Lower lobe of right lung (tissue), 2 donors: ENCODE measurements around the gene ALX3. TPM values are rescaled to one million over a fixed set of nuclear protein-coding genes. Genes with fewer than 3 reads are reported as not detected.

Source experiments
- ATAC-seq, 2 donors: fragments of 200-7000 bp; cut with Tn5 transposase; one replicate each; pipeline ENCODE4 v1.9.1; 2020 to 2022; ENCODE audit warnings: mild to moderate bottlenecking in 2 of 2, moderate library complexity in 2 of 2
- DNase-seq: peaks from one replicate; pipeline ENCODE4 v3.0.0-alpha.2; 2020
- H3K27ac ChIP-seq: fragments of 200-600 bp; one replicate; pipeline ENCODE4 v1.8.0; 2022
- H3K27me3 ChIP-seq: fragments of 200-600 bp; one replicate; pipeline ENCODE4 v1.8.0; 2022; ENCODE audit warnings: low read depth
- H3K36me3 ChIP-seq: fragments of 200-600 bp; one replicate; pipeline ENCODE4 v1.8.0; 2022; ENCODE audit warnings: mild to moderate bottlenecking
- H3K4me1 ChIP-seq: fragments of 200-600 bp; one replicate; pipeline ENCODE4 v1.8.0; 2022
- H3K4me3 ChIP-seq: fragments of 200-600 bp; one replicate; pipeline ENCODE4 v1.8.0; 2022; ENCODE audit warnings: mild to moderate bottlenecking
- H3K9me3 ChIP-seq: fragments of 200-600 bp; one replicate; pipeline ENCODE4 v1.8.0; 2022
- CTCF ChIP-seq: fragments of 200-600 bp; IDR thresholded peaks from one replicate; pipeline ENCODE4 v1.8.0; 2022; ENCODE audit warnings: antibody characterized with exemption, mild to moderate bottlenecking
- intact Hi-C: fragments of 100-400 bp; cut with DNase I; formaldehyde crosslinking; loops from one replicate; pipeline ENCODE4 v1.11.0; 2022
- total RNA-seq: library from RNA; stranded (reverse); fragmentation: NEBNext Ultra II Directional; extraction: Animal tissue kit (Norgen Biotek cat#: 25700); gene quantifications from one replicate; pipeline ENCODE4 v1.2.1, GENCODE V29; 2021
- donor health status: DM: no; HTN: yes; CAD: no; lungs with severe emphysema.

ALX3 gene
- total RNA-seq, 1 donor from 2014 or later: not detected

GRCh38 chr1:110051262-110051648 lies 19.2 kb downstream of the ALX3 start:
- H3K36me3 ChIP-seq: peaks cover 100% of the 10 kb centered on the region
- TF ChIP-seq CTCF: no peak
- no peaks in the 10 kb centered on the region for H3K27me3 ChIP-seq
- no peaks in the 10 kb centered on the region for H3K9me3 ChIP-seq
- no peak overlapping the region for H3K4me3 ChIP-seq
- ATAC-seq (no peak), DNase-seq (no peak)
- peak overlapping the region; percentile 46 for H3K27ac ChIP-seq
- intact Hi-C loops: no loop called here
- peaks cover 12% of the 10 kb centered on the region for H3K4me1 ChIP-seq

GRCh38 chr1:110050602-110051261 lies 19.7 kb downstream of the ALX3 start:
- Histone ChIP-seq H3K27ac (peak overlapping the region; percentile 46), H3K36me3 (peaks cover 100% of the 10 kb centered on the region), H3K27me3 (no peaks in the 10 kb centered on the region), H3K4me3 (no peak overlapping the region), H3K4me1 (peaks cover 12% of the 10 kb centered on the region), H3K9me3 (no peaks in the 10 kb centered on the region)
- peak in 1 of 2 donors; percentile 23 for ATAC-seq
- TF ChIP-seq CTCF: no peak
- intact Hi-C loops: no loop called here
- no peak for DNase-seq

- no peak overlapping the region for H3K4me3 ChIP-seq
- no peaks in the 10 kb centered on the region for H3K27me3 ChIP-seq
- peaks cover 12% of the 10 kb centered on the region for H3K4me1 ChIP-seq
- intact Hi-C loops: no loop called here
- H3K36me3 ChIP-seq: peaks cover 100% of the 10 kb centered on the region
- DNase-seq (no peak), ATAC-seq (peak in 1 of 2 donors; percentile 8)
- H3K9me3 ChIP-seq: no peaks in the 10 kb centered on the region
- peak overlapping the region; percentile 46 for H3K27ac ChIP-seq
- no peak for TF ChIP-seq CTCF
Measured at GRCh38 chr1:110049801-110050601, 20.5 kb downstream of the ALX3 start.

GRCh38 chr1:110048923-110049601 lies 21.4 kb downstream of the ALX3 start:
- Histone ChIP-seq H3K9me3 (no peaks in the 10 kb centered on the region), H3K27ac (peak overlapping the region; percentile 46), H3K36me3 (peaks cover 100% of the 10 kb centered on the region), H3K4me3 (no peak overlapping the region), H3K4me1 (peaks cover 12% of the 10 kb centered on the region), H3K27me3 (no peaks in the 10 kb centered on the region)
- ATAC-seq: peak; percentile 42 to 66
- no peak for TF ChIP-seq CTCF
- DNase-seq: no peak
- intact Hi-C loops: no loop called here

- H3K27me3 ChIP-seq: no peaks in the 10 kb centered on the region
- H3K4me3 ChIP-seq: no peak overlapping the region
- ATAC-seq: no peak
- no peak overlapping the region for H3K27ac ChIP-seq
- no peak for TF ChIP-seq CTCF
- no peaks in the 10 kb centered on the region for H3K9me3 ChIP-seq
- peaks cover 100% of the 10 kb centered on the region for H3K36me3 ChIP-seq
- no peak for DNase-seq
- peaks cover 12% of the 10 kb centered on the region for H3K4me1 ChIP-seq
- intact Hi-C loops: no loop called here
Measured at GRCh38 chr1:110048240-110048639, 22.2 kb downstream of the ALX3 start.
